ENCODE measurements around the gene RASL10B.

- TF ChIP-seq CTCF (IDR thresholded peaks at IDR 0.05) (no peak), POLR2A (IDR thresholded peaks at IDR 0.05) (no peak)
Measured at GRCh38 chr17:35780950-35781349, 49.5 kb downstream of the RASL10B start.
